Testis (tissue), 2 donors: ENCODE measurements around the gene PORCN.

Source experiments
- POLR2A ChIP-seq: fragments of 450-650 bp; IDR thresholded peaks from one replicate; pipeline ENCODE4 v1.6.1; 2017; ENCODE audit warnings: antibody characterized with exemption, mild to moderate bottlenecking, moderate library complexity
- TF ChIP-seq, protein P1 (sequence below), 3 experiments: fragments of 450-650 bp in 2 of 3; fragments of 200-600 bp in 1 of 3; sonication (generic) in 1 of 3; IDR thresholded peaks; one replicate each; pipeline ENCODE4 v1.5.1; 2016 to 2019; ENCODE audit warnings: antibody characterized with exemption in 3 of 3, mild to moderate bottlenecking in 2 of 3, moderate library complexity in 1 of 3

DNA sequence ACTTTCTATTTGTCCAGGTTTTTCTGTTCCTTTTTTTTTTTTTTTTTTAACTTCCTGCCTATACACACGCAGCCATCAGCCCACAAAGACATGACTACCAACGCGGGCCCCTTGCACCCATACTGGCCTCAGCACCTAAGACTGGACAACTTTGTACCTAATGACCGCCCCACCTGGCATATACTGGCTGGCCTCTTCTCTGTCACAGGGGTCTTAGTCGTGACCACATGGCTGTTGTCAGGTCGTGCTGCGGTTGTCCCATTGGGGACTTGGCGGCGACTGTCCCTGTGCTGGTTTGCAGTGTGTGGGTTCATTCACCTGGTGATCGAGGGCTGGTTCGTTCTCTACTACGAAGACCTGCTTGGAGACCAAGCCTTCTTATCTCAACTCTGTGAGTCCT, 14.9 kb downstream of the PORCN start:
- TF ChIP-seq POLR2A, result no peak
- TF ChIP-seq, protein P1, sequence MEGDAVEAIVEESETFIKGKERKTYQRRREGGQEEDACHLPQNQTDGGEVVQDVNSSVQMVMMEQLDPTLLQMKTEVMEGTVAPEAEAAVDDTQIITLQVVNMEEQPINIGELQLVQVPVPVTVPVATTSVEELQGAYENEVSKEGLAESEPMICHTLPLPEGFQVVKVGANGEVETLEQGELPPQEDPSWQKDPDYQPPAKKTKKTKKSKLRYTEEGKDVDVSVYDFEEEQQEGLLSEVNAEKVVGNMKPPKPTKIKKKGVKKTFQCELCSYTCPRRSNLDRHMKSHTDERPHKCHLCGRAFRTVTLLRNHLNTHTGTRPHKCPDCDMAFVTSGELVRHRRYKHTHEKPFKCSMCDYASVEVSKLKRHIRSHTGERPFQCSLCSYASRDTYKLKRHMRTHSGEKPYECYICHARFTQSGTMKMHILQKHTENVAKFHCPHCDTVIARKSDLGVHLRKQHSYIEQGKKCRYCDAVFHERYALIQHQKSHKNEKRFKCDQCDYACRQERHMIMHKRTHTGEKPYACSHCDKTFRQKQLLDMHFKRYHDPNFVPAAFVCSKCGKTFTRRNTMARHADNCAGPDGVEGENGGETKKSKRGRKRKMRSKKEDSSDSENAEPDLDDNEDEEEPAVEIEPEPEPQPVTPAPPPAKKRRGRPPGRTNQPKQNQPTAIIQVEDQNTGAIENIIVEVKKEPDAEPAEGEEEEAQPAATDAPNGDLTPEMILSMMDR (IDR thresholded peaks at IDR 0.05), result no peak
